Activated CD4-positive, alpha-beta T cell treated with anti-CD3 and anti-CD28 coated beads for 24 hours (primary cell): ENCODE measurements around the gene GLT1D1.
"Not testable (repeated sequence)": the region's sequence is repeated elsewhere in the genome, so short reads cannot be mapped to it uniquely, and the experiment has no call there.

ENCODE experiments used
- DNase-seq, 2 donors: peaks; one replicate each; pipeline ENCODE4 v3.0.0-alpha.2; 2020; ENCODE audit warnings: low read depth in 2 of 2

GLT1D1 gene

GRCh38 chr12:128852885-128853599, at the start of gene GLT1D1:
TSS of gene GLT1D1 (plus strand) at chr12:128853478. CDS start at chr12:128853582, 104 bp downstream.
- DNase-seq: no peak

- no peak for DNase-seq
These were observed 49.5 kb upstream of the GLT1D1 start for GRCh38 chr12:128803788-128804187.

GRCh38 chr12:128804762-128805161, 48.5 kb upstream of the GLT1D1 start:
- DNase-seq: no peak

- DNase-seq: not testable (repeated sequence)
These were observed 47.9 kb upstream of the GLT1D1 start for GRCh38 chr12:128805406-128805805.

- DNase-seq: no peak
These were observed 46.7 kb upstream of the GLT1D1 start for GRCh38 chr12:128806573-128806972.

- DNase-seq: no peak
These were observed 46.0 kb upstream of the GLT1D1 start for GRCh38 chr12:128807161-128807724.

- no peak for DNase-seq
These were observed 44.6 kb upstream of the GLT1D1 start for GRCh38 chr12:128808651-128809050.

GRCh38 chr12:128810182-128811127, 42.8 kb upstream of the GLT1D1 start:
- DNase-seq: no peak

GRCh38 chr12:128811806-128812205, 41.5 kb upstream of the GLT1D1 start:
- DNase-seq: no peak

GRCh38 chr12:128813392-128813791, 39.9 kb upstream of the GLT1D1 start:
- DNase-seq: no peak

- DNase-seq: no peak
These were observed 39.4 kb upstream of the GLT1D1 start for GRCh38 chr12:128813883-128814282.

- DNase-seq: no peak
These were observed 38.6 kb upstream of the GLT1D1 start for GRCh38 chr12:128814411-128815261.

GRCh38 chr12:128815779-128816642, 37.3 kb upstream of the GLT1D1 start:
- no peak for DNase-seq

- no peak for DNase-seq
These were observed 36.7 kb upstream of the GLT1D1 start for GRCh38 chr12:128816643-128816920.

GRCh38 chr12:128817111-128818015, 35.9 kb upstream of the GLT1D1 start:
- no peak for DNase-seq

GRCh38 chr12:128818065-128819022, 34.9 kb upstream of the GLT1D1 start:
- DNase-seq: no peak

- no peak for DNase-seq
These were observed 33.8 kb upstream of the GLT1D1 start for GRCh38 chr12:128819293-128820144.

GRCh38 chr12:128820253-128820652, 33.0 kb upstream of the GLT1D1 start:
- DNase-seq: no peak
